IPS-15b (cell line): ENCODE data around the gene MRPL17.

Experiments used
- H3K27me3 ChIP-seq: one replicate; pipeline ENCODE4 v1.6.1; 2013; ENCODE audit warnings: low read length; ENCODE audit not compliant: control insufficient read depth, insufficient read depth
- H3K36me3 ChIP-seq: one replicate; pipeline ENCODE4 v1.6.1; 2013; ENCODE audit warnings: low read length; ENCODE audit not compliant: control insufficient read depth, insufficient read depth
- H3K4me1 ChIP-seq: one replicate; pipeline ENCODE4 v1.6.1; 2013; ENCODE audit warnings: mild to moderate bottlenecking, low read length; ENCODE audit not compliant: control insufficient read depth, insufficient read depth
- H3K4me3 ChIP-seq: one replicate; pipeline ENCODE4 v1.5.1; 2013; ENCODE audit warnings: low read depth, low read length
- H3K9ac ChIP-seq: one replicate; pipeline ENCODE4 v1.6.1; 2013; ENCODE audit warnings: low read depth, mild to moderate bottlenecking, low read length
- H3K9me3 ChIP-seq: one replicate; pipeline ENCODE4 v1.6.1; 2013; ENCODE audit warnings: mild to moderate bottlenecking, low read length; ENCODE audit not compliant: control insufficient read depth, insufficient read depth

The MRPL17 gene

GRCh38 chr11:6658647-6659046, 24.5 kb downstream of the MRPL17 start:
- H3K4me3 ChIP-seq = no peak overlapping the region

GRCh38 chr11:6657346-6657745, 25.8 kb downstream of the MRPL17 start:
- no peak overlapping the region for H3K9ac ChIP-seq
- H3K9me3 ChIP-seq = no peaks in the 10 kb centered on the region
- H3K27me3 ChIP-seq = peaks cover 43% of the 10 kb centered on the region
- peaks cover 15% of the 10 kb centered on the region for H3K4me1 ChIP-seq
- no peaks in the 10 kb centered on the region for H3K36me3 ChIP-seq
- no peak overlapping the region for H3K4me3 ChIP-seq

More at GRCh38 chr11:6658647-6659046, 24.5 kb downstream of the MRPL17 start:
- Histone ChIP-seq H3K4me1 (peaks cover 15% of the 10 kb centered on the region), H3K27me3 (peaks cover 41% of the 10 kb centered on the region), H3K36me3 (no peaks in the 10 kb centered on the region), H3K9me3 (no peaks in the 10 kb centered on the region), H3K9ac (no peak overlapping the region)

- H3K27me3 ChIP-seq = peaks cover 43% of the 10 kb centered on the region
- H3K9ac ChIP-seq = peak overlapping the region; percentile 3
- H3K4me1 ChIP-seq = peaks cover 15% of the 10 kb centered on the region
- H3K36me3 ChIP-seq = no peaks in the 10 kb centered on the region
- peak overlapping the region; percentile 88 for H3K4me3 ChIP-seq
- no peaks in the 10 kb centered on the region for H3K9me3 ChIP-seq
Measured at GRCh38 chr11:6656936-6657335, 26.2 kb downstream of the MRPL17 start.

- Histone ChIP-seq H3K27me3 (peaks cover 43% of the 10 kb centered on the region), H3K9me3 (no peaks in the 10 kb centered on the region), H3K9ac (peak overlapping the region; percentile 3), H3K4me1 (peaks cover 15% of the 10 kb centered on the region), H3K36me3 (no peaks in the 10 kb centered on the region), H3K4me3 (peak overlapping the region; percentile 88)
Measured at GRCh38 chr11:6656584-6656915, 26.6 kb downstream of the MRPL17 start.

GRCh38 chr11:6655790-6656583, 27.2 kb downstream of the MRPL17 start, which contains the start of gene DCHS1:
Gene DCHS1 (minus strand): TSS chr11:6655809. CDS start chr11:6641613, 14,196 bp downstream.
- Histone ChIP-seq H3K9ac (peak within 1 kb of the TSS; percentile 73), H3K27me3 (peaks cover 43% of the 10 kb centered on the region), H3K9me3 (no peaks in the 10 kb centered on the region), H3K36me3 (no peaks in the 10 kb centered on the region), H3K4me3 (peak within 1 kb of the TSS; percentile 88), H3K4me1 (peaks cover 15% of the 10 kb centered on the region)

- H3K4me3 ChIP-seq = peak overlapping the region; percentile 60
- peaks cover 15% of the 10 kb centered on the region for H3K4me1 ChIP-seq
- no peak overlapping the region for H3K9ac ChIP-seq
- H3K36me3 ChIP-seq = no peaks in the 10 kb centered on the region
- H3K27me3 ChIP-seq = peaks cover 43% of the 10 kb centered on the region
- H3K9me3 ChIP-seq = no peaks in the 10 kb centered on the region
Measured at GRCh38 chr11:6655020-6655789, 27.9 kb downstream of the MRPL17 start.

GRCh38 chr11:6654281-6655019, 28.7 kb downstream of the MRPL17 start:
- Histone ChIP-seq H3K9me3 (no peaks in the 10 kb centered on the region), H3K4me1 (peaks cover 15% of the 10 kb centered on the region), H3K36me3 (no peaks in the 10 kb centered on the region), H3K4me3 (peak overlapping the region; percentile 60), H3K27me3 (peaks cover 43% of the 10 kb centered on the region), H3K9ac (no peak overlapping the region)

GRCh38 chr11:6653656-6654055, 29.5 kb downstream of the MRPL17 start:
- Histone ChIP-seq H3K4me3 (no peak overlapping the region), H3K27me3 (peaks cover 43% of the 10 kb centered on the region), H3K9me3 (no peaks in the 10 kb centered on the region), H3K36me3 (no peaks in the 10 kb centered on the region), H3K4me1 (peaks cover 15% of the 10 kb centered on the region), H3K9ac (no peak overlapping the region)

- no peaks in the 10 kb centered on the region for H3K9me3 ChIP-seq
- H3K4me3 ChIP-seq = no peak overlapping the region
- H3K27me3 ChIP-seq = peaks cover 39% of the 10 kb centered on the region
- H3K36me3 ChIP-seq = no peaks in the 10 kb centered on the region
- no peak overlapping the region for H3K9ac ChIP-seq
- H3K4me1 ChIP-seq = peaks cover 15% of the 10 kb centered on the region
Measured at GRCh38 chr11:6653097-6653496, 30.0 kb downstream of the MRPL17 start.

- Histone ChIP-seq H3K9ac (no peak overlapping the region), H3K4me3 (no peak overlapping the region), H3K4me1 (peaks cover 16% of the 10 kb centered on the region), H3K36me3 (no peaks in the 10 kb centered on the region), H3K27me3 (peaks cover 30% of the 10 kb centered on the region), H3K9me3 (no peaks in the 10 kb centered on the region)
Measured at GRCh38 chr11:6652182-6652581, 31.0 kb downstream of the MRPL17 start.

GRCh38 chr11:6650980-6651379, 32.2 kb downstream of the MRPL17 start:
- H3K4me1 ChIP-seq = peaks cover 15% of the 10 kb centered on the region

More at GRCh38 chr11:6650980-6651379, 32.2 kb downstream of the MRPL17 start:
- Histone ChIP-seq H3K9me3 (no peaks in the 10 kb centered on the region), H3K36me3 (no peaks in the 10 kb centered on the region), H3K4me3 (no peak overlapping the region), H3K27me3 (peaks cover 18% of the 10 kb centered on the region), H3K9ac (no peak overlapping the region)
